Naive B cell (primary cell): ENCODE measurements around the gene FAM24B. TPM values are rescaled to one million over a fixed set of nuclear protein-coding genes. Genes with fewer than 3 reads are reported as not detected.

ENCODE experiments used
- ATAC-seq, 2 donors: fragments of 150-1000 bp; cut with Tn5 transposase; 2 replicates each; pipeline ENCODE4 v1.10.0; 2021; ENCODE audit warnings: low read depth in 2 of 2, mild to moderate bottlenecking in 2 of 2, moderate library complexity in 2 of 2
- DNase-seq: peaks from one replicate; pipeline ENCODE4 v3.0.0; 2022
- H3K27ac Mint-ChIP-seq, 6 donors: one replicate each; pipeline ENCODE4 v1.8.0; 2020 to 2022; ENCODE audit warnings: mild to moderate bottlenecking in 6 of 6, mixed read lengths in 6 of 6, moderate library complexity in 5 of 6, inconsistent platforms in 2 of 6
- H3K27me3 Mint-ChIP-seq, 3 donors: one replicate each; pipeline ENCODE4 v1.8.0; 2021 to 2022; ENCODE audit warnings: mixed read lengths in 3 of 3, mild to moderate bottlenecking in 1 of 3
- H3K36me3 Mint-ChIP-seq, 2 donors: one replicate each; pipeline ENCODE4 v1.8.0; 2020 to 2022; ENCODE audit warnings: mixed read lengths in 2 of 2, inconsistent platforms in 1 of 2, mild to moderate bottlenecking in 1 of 2
- H3K4me1 Mint-ChIP-seq, 3 donors: one replicate each; pipeline ENCODE4 v1.8.0; 2020 to 2022; ENCODE audit warnings: mixed read lengths in 3 of 3, inconsistent platforms in 1 of 3, mild to moderate bottlenecking in 1 of 3, moderate library complexity in 1 of 3
- H3K4me3 Mint-ChIP-seq, 8 donors: one replicate each; pipeline ENCODE4 v1.8.0; 2020 to 2022; ENCODE audit warnings: mild to moderate bottlenecking in 8 of 8, mixed read lengths in 8 of 8, moderate library complexity in 8 of 8, inconsistent platforms in 2 of 8
- H3K9me3 Mint-ChIP-seq, 7 donors: one replicate each; pipeline ENCODE4 v1.8.0; 2020 to 2022; ENCODE audit warnings: mixed read lengths in 7 of 7, mild to moderate bottlenecking in 5 of 7, inconsistent platforms in 2 of 7, moderate library complexity in 1 of 7
- polyA plus RNA-seq, 6 donors: library from polyadenylated mRNA; unstranded; fragments of 300-500 nt; fragmentation: Illumina TruSeq; gene quantifications; one replicate each; pipeline ENCODE4 v1.2.3, GENCODE V29; 2021; ENCODE audit warnings: low read depth in 6 of 6

The FAM24B gene
- polyA plus RNA-seq, 6 donors from 2014 or later, result 5.0 to 14.0 (median 11.5) TPM

DNA sequence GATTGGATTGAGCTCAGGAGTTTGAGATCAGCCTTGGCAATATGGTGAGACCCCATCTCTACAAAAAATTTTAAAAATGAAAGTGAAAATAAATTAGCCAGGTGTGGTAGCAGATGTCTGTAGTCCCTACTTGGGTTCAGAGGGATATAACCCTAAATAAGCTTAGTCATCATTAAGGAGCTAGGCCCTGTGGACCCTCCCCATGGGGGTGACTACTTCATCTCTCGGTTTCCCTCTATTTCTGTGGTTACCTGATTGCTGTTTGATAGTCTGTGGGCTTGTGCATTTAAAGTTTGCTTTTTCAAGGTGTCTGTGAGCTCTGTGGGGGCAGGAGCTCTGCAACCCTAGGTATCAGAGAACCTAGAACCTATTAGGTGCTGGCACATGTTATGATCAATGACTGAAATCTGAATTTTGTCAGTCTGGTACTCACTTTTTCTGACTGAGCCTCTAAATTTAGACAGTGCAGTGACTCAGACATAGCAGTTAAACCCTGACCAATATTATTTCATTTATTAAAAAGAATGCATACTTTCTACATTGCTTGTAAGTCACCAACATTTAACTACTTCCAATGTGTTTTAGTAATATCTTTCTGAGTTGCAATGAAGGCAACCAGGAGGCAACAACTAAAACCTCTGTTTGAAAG lies 25.6 kb downstream of the FAM24B start:
- peaks cover 24 to 42% of the 10 kb centered on the region in 2 donors for H3K36me3 Mint-ChIP-seq
- H3K4me3 Mint-ChIP-seq, result no peak overlapping the region

DNA sequence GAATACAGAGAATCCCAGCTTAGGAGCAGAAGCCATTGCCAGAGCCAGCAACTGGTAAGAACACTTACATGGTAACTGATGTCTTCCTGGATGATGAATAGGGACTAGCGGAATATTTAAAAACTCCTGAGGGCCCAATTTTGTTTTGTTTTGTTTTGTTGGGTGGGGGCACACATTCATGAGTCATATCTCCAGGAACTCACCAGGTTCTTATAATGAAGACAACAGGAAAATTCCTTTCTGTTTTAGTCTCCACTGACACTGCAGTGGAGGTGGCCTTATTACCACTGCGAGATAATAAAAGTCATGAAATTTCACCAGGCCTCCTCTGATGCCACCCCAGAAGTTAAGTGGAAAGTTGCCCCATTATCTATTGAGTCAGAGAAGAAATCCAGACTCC lies 27.1 kb downstream of the FAM24B start:
- no peak for ATAC-seq
- peaks cover 0 to 5% (median 0%) of the 10 kb centered on the region in 7 donors for H3K9me3 Mint-ChIP-seq
- H3K4me3 Mint-ChIP-seq, result no peak overlapping the region
- H3K36me3 Mint-ChIP-seq, result peaks cover 24 to 45% of the 10 kb centered on the region in 2 donors
- no peaks in the 10 kb centered on the region for H3K27me3 Mint-ChIP-seq
- H3K4me1 Mint-ChIP-seq, result peaks cover 2 to 16% (median 11%) of the 10 kb centered on the region in 3 donors
- DNase-seq, result no peak
- H3K27ac Mint-ChIP-seq, result no peak overlapping the region

More for the DNA sequence above, 25.6 kb downstream of the FAM24B start:
- no peak overlapping the region for H3K27ac Mint-ChIP-seq
- ATAC-seq (no peak), DNase-seq (no peak)
- H3K9me3 Mint-ChIP-seq, result peaks cover 0 to 5% (median 0%) of the 10 kb centered on the region in 7 donors
- no peaks in the 10 kb centered on the region for H3K27me3 Mint-ChIP-seq
- H3K4me1 Mint-ChIP-seq, result peaks cover 2 to 11% (median 5%) of the 10 kb centered on the region in 3 donors

DNA sequence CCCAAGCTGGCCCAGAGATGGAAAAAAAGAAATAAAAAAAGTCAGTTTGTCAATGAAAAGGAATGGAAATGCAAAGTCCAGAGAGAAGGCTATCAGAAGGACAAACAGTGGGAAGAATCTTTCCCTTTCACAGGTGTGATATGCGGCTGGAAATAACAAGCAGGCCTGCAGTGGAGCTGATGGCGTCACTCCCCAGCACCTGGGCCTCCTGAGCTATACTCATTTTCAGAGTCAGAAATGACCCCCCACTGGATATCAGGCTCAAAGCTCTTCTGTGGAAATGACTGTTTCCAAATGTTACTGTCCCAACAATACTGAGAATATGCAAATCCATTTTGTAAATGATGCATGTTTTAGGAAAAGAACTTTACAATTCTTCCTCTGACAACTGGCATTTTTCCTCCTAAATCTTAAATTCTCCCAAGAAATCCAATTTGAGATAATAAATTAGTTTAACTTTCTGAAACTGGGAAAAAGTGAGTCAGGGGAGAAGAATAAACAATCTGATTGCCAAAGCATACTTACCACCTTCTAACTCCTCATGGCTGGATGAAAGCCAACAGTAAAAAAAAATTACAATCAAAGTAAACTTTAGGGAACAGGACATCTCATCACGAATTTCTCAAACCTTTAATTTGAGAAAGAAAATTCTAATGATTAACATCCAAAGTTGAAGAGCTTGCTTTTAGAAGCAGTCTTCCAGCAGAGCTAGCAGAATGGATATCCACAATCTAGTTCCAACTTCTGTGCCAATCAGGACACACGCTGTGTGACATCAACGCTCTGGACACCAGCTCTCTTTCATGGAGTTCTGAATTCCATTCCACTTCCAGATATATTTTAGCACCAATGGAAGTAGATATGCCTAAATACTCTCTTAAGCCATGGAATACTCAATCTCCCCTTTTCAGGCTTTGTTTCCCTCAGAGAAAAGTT lies 28.4 kb downstream of the FAM24B start:
- Mint-ChIP-seq H3K4me3 (no peak overlapping the region), H3K27ac (no peak overlapping the region), H3K4me1 (peaks cover 2 to 13% (median 8%) of the 10 kb centered on the region in 3 donors), H3K27me3 (no peaks in the 10 kb centered on the region), H3K9me3 (peaks cover 0 to 5% (median 0%) of the 10 kb centered on the region in 7 donors), H3K36me3 (peaks cover 25 to 55% of the 10 kb centered on the region in 2 donors)
- ATAC-seq, result no peak
- DNase-seq, result no peak

DNA sequence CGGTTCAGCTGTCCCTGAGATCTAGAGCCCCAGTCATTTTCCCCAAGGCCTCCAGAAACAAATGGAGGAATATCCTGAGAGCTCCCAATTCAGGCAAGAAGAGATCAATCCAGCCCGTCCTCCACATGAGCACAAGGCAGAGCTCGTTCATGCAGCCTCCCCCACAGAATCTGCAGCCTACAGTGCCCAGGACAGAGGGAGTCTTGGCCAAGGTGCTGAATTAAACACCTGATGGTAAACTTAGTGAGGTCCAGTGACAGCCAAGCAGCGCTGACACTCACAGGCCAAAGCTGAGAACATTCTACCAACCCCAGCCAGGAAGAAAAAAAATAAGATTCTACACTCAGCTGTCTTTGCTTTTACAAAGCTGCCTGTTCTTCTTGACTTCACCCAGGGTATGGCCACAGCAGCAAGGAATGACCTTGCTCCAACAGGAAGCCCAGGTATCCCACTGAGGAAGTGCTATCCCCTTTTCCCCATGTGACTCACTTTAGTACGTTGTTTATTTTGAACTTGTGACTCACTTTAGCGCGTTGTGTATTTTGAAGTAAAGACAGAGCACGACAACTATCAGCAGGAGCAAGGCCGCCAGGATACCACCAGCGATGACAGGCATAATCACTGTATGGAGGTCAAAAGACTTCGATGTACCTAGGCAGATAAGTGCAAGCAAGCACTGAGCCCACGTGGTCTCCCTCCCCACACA lies 29.3 kb downstream of the FAM24B start:
- H3K9me3 Mint-ChIP-seq, result peaks cover 0 to 5% (median 0%) of the 10 kb centered on the region in 7 donors

DNA sequence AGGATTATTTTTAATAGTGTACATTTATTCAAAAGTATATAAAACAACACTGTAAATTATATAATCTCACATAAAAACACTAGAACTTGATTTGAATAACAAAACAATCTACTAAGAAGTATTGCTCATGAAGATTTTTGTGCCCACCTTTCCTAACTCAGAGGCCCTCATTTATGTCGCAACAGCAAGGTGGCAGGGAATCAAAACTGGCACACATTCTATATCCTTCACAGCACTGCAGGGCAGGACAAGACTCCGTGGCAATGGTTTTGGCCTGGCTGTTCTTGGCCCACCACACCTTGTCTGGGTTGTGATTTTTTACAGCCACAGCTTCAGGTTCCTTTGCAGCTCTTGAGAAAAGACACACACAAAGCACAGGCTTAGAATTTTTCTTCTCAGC lies 30.3 kb downstream of the FAM24B start:
- Mint-ChIP-seq H3K27me3 (no peaks in the 10 kb centered on the region), H3K27ac (no peak overlapping the region), H3K4me3 (no peak overlapping the region), H3K36me3 (peaks cover 17 to 45% of the 10 kb centered on the region in 2 donors), H3K9me3 (peaks cover 0 to 5% (median 0%) of the 10 kb centered on the region in 7 donors), H3K4me1 (peaks cover 2 to 13% (median 11%) of the 10 kb centered on the region in 3 donors)
- ATAC-seq (no peak), DNase-seq (no peak)

More for the DNA sequence above, 29.3 kb downstream of the FAM24B start:
- Mint-ChIP-seq H3K27me3 (no peaks in the 10 kb centered on the region), H3K27ac (peak overlapping the region in 2 of 6 donors; percentile 15 to 59), H3K4me3 (no peak overlapping the region), H3K4me1 (peaks cover 2 to 13% (median 11%) of the 10 kb centered on the region in 3 donors), H3K36me3 (peaks cover 24 to 54% of the 10 kb centered on the region in 2 donors)
- ATAC-seq (no peak), DNase-seq (no peak)

DNA sequence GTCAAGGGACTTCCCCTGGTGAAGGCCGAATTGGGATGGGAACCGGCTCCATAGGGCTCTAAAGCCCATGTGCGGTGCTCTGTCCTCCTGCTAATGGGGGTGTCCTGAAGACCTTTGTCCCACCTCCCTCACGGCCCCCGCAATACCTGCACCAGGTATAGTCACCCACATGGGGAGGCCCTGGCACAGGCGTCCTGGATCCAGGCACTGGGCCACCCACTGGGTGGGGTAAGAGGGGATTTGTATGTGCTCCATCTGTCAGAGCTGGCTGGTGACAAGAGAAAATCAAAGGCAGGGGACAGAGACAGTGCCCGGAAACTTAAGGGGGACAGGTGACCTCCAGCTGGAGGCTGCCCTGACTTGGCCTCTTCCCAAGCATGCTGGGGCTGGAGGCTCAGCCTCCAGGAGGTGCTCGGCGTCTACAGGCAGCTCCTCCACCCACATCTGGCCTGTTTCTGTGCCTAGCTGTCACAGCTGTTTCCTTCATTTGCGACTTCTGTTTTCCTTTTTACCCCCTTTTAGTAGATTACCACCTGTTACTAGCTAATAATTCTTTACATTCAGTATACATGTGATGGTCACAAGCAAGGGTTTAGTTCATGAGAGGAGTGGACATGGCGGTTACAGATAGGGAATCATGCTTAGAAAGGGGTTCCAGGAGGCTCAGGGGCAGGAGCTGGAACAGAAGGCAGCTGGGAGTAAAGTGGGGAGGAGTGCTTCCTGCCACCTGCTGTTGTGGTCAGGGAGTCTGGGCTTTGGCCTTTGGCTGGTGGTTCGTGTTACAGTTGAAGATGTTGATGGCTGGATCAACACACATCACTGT lies 31.4 kb downstream of the FAM24B start:
- ATAC-seq (no peak), DNase-seq (no peak)
- Mint-ChIP-seq H3K4me1 (peaks cover 0 to 11% (median 10%) of the 10 kb centered on the region in 3 donors), H3K4me3 (no peak overlapping the region), H3K27ac (peak overlapping the region in 3 of 6 donors; percentile 19 to 31 (median 29)), H3K9me3 (peaks cover 0 to under 1% (median 0%) of the 10 kb centered on the region in 7 donors), H3K27me3 (no peaks in the 10 kb centered on the region), H3K36me3 (peaks cover 13 to 38% of the 10 kb centered on the region in 2 donors)

DNA sequence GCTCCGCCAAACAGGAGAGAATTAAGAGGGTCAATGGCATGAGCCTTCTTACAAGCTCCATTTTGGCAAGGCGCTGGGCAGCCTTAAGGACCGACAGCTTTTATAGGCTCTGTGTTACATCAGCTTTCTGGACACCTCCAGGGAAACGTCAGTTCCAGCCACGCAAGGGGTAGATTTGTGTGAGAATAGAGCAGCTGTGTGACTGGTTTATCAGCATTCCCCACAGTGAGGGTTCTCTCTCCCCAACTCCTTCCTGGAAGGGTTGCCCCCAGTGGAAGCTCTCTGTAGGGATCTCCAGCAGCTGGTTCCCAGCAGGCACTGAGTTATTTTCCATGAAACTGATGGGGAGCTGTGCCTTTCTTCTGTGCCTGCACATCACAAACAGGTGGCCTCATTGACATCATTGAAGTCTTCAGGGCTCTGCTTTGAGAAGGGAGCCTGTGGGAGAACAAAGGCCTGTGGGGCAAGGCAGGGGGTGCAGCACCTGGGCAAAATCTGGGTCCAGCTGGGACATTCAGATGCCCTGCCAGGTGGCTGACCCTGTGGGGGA lies 33.5 kb downstream of the FAM24B start, which contains the start of gene CUZD1:
TSS of gene CUZD1 (minus strand) at position 75 of the 550 bp plus-strand sequence. CDS start at position 61, 14 bp downstream.
- Mint-ChIP-seq H3K4me1 (peaks cover 0 to 11% (median 10%) of the 10 kb centered on the region in 3 donors), H3K27ac (peak within 1 kb of the TSS in 1 of 6 donors; percentile 21), H3K27me3 (no peaks in the 10 kb centered on the region), H3K36me3 (peaks cover 10 to 34% of the 10 kb centered on the region in 2 donors), H3K4me3 (no peak within 1 kb of the TSS), H3K9me3 (peaks cover 0 to 11% (median 0%) of the 10 kb centered on the region in 7 donors)
- no peak for DNase-seq
- no peak for ATAC-seq

DNA sequence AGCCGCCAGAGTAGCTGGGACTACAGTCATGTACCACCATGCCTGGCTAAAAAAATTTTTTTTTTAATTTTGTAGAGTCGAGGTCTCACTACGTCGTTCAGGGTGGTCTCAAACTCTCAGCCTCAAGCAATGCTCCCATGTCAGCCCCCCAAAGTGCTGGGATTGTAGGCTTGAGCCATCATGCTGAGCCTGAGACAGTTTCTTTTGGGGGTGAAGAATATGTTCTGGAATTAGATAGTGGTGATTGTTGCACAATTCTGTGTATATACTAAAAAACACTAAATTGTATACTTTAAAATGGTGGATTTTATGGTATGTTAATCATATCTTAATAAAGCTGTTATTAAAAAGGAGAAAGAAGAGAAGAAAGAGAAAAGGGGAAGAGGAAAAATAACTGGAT lies 35.2 kb downstream of the FAM24B start:
- Mint-ChIP-seq H3K27ac (no peak overlapping the region), H3K36me3 (peaks cover 10 to 34% of the 10 kb centered on the region in 2 donors), H3K4me1 (peaks cover 0 to 11% (median 10%) of the 10 kb centered on the region in 3 donors), H3K4me3 (no peak overlapping the region), H3K9me3 (peaks cover 0 to 11% (median 0%) of the 10 kb centered on the region in 7 donors), H3K27me3 (no peaks in the 10 kb centered on the region)
- no peak for DNase-seq
- ATAC-seq, result no peak

DNA sequence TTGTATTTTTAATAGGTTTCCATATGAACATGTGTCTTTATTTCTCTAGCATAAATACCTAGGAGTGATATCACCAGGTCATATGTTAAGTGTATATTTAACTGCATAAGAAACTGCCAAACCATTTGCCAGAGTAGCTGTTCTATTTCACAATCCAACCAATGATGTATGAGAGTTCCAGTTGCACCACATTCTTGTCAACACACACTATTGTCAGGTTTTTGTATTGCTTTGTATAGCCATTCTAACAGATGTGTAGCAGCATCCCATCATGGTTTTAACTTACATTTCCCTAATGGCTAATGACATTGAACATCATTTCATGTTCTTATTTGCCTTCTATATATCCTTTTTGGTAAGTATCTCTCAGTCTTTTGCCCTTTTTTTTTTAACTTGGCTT lies 37.8 kb downstream of the FAM24B start:
- Mint-ChIP-seq H3K4me1 (peaks cover 0 to 4% (median 3%) of the 10 kb centered on the region in 3 donors), H3K27ac (no peak overlapping the region), H3K9me3 (peaks cover 0 to 11% (median 0%) of the 10 kb centered on the region in 7 donors), H3K27me3 (no peaks in the 10 kb centered on the region), H3K36me3 (peaks cover 30 to 44% of the 10 kb centered on the region in 2 donors), H3K4me3 (no peak overlapping the region)
- ATAC-seq (no peak), DNase-seq (no peak)

DNA sequence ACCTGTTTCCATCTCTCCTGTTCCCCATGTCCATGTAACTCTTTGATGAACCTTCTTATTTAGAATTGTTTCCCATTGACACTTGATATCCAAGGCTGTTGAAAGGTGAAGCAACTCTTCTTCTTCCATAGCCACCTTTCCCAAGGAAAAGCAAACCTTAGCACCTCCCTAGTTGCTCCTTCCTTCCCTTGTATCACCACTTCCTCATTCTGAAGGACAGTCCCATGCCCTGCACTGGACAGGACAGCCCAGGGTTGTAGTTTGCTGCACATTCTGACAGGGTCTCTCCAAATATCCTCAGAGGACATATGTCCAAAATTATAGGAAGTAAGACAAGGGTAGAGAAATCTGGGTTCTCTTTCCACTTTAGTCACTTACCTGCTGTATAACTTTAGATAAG lies 39.9 kb downstream of the FAM24B start:
- ATAC-seq (no peak), DNase-seq (no peak)
- Mint-ChIP-seq H3K4me1 (no peaks in the 10 kb centered on the region), H3K9me3 (peaks cover 0 to 11% (median 0%) of the 10 kb centered on the region in 7 donors), H3K27me3 (no peaks in the 10 kb centered on the region), H3K36me3 (peaks cover 33 to 46% of the 10 kb centered on the region in 2 donors), H3K27ac (no peak overlapping the region), H3K4me3 (no peak overlapping the region)

DNA sequence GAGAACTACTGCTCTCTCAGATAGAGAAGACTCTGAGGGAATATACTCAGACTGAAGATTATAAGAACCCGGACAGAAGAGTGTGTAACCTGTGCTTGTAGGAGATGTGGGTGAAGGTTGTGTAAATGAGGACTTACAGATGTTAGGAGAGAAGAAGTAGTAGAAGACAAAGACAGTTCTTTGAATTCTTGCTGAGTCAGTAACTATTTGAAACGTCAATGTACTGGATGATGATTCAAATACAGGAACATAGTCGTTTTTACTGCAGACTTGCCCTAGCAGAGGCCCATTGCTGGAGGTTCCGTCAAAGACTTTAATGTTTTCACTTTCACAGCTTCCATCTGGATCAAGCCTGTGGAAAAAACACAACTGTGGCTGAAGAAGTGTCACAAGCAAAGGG lies 40.5 kb downstream of the FAM24B start:
- no peak for ATAC-seq
- Mint-ChIP-seq H3K36me3 (peaks cover 33 to 47% of the 10 kb centered on the region in 2 donors), H3K27me3 (no peaks in the 10 kb centered on the region), H3K4me1 (no peaks in the 10 kb centered on the region), H3K9me3 (peaks cover 0 to 11% (median 0%) of the 10 kb centered on the region in 7 donors), H3K27ac (peak overlapping the region in 1 of 6 donors; percentile 26), H3K4me3 (no peak overlapping the region)
- no peak for DNase-seq

DNA sequence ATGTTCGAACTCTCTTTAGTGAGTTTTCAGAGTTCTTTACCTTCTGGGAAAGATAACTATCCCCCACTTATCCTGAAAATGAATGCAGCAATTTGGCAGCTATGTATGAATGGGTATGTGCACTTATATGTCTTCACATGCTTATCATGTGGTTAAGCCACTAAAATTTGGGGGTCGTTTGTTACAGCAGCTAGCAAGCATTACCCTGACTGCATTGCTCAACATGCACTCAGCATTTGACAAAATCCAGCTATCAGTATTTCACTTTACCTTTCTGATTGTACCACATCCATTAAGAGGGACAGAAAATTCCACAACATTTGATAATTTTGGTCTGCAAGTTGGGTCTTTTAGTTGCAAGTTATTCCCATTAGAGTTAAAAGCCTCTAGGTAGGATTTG lies 43.5 kb downstream of the FAM24B start:
- no peak overlapping the region for H3K4me3 Mint-ChIP-seq
- peaks cover 41 to 51% of the 10 kb centered on the region in 2 donors for H3K36me3 Mint-ChIP-seq
- no peak for DNase-seq
- peaks cover 0 to 3% (median 0%) of the 10 kb centered on the region in 7 donors for H3K9me3 Mint-ChIP-seq
- ATAC-seq, result no peak
- H3K4me1 Mint-ChIP-seq, result no peaks in the 10 kb centered on the region
- H3K27me3 Mint-ChIP-seq, result no peaks in the 10 kb centered on the region
- H3K27ac Mint-ChIP-seq, result no peak overlapping the region
